ENCODE data around the gene MAP2.
"Not testable (repeated sequence)": the region's sequence is repeated elsewhere in the genome, so short reads cannot be mapped to it uniquely, and the experiment has no call there.

The MAP2 gene

DNA sequence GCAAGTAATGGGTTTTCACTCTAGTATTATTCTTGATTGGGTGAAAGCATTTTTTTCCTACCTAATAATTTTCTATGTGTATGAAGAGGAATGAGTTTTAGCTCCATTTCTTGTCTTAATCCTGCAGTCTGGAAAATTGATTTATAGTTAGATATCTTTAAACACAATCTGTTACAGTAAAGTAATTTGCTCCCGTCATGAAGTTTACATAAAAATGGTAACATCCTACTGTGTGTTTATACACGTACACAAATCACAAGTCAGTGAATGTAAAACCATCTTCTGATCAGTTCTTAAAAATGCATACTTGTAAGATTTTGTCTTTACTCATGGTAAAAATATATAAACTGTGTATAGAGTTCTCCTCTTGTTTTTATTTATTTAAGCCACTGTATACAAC is 51.1 kb downstream of the MAP2 start:
- no peak for DNase-seq (ENCODE audit: low read depth, low spot score)

GRCh38 chr2:209476367-209477208 is 52.7 kb downstream of the MAP2 start:
- DNase-seq (ENCODE audit: low read depth, low spot score), result no peak

- not testable (repeated sequence) for DNase-seq (ENCODE audit: low read depth, low spot score)
Measured at GRCh38 chr2:209492296-209492695, 68.4 kb downstream of the MAP2 start.

DNA sequence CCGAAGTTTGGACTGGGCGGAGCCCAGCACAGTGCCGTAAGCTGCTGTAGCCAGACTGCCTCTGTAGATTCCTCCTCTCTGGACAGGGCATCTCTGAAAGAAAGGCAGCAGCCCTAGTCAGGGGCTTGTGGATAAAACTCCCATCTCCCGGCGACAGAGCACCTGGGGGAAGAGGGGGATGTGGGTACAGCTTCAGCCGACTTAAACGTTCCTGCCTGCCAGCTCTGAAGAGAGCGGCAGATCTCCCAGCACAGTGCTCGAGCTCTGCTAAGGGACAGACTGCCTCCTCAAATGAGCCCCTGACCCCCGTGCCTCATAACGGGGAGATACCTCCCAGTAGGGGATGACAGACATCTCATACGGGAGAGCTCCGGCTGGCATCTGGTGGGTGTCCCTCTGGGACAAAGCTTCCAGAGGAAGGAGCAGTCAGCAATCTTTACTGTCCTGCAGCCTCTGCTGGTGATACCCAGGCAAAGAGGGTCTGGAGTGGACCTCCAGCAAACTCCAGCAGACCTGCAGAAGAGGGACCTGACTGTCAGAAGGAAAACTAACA is 71.3 kb downstream of the MAP2 start:
- not testable (repeated sequence) for DNase-seq (ENCODE audit: low read depth, low spot score)

GRCh38 chr2:209495855-209496585 is 72.2 kb downstream of the MAP2 start:
- DNase-seq (ENCODE audit: low read depth, low spot score), result no peak

DNA sequence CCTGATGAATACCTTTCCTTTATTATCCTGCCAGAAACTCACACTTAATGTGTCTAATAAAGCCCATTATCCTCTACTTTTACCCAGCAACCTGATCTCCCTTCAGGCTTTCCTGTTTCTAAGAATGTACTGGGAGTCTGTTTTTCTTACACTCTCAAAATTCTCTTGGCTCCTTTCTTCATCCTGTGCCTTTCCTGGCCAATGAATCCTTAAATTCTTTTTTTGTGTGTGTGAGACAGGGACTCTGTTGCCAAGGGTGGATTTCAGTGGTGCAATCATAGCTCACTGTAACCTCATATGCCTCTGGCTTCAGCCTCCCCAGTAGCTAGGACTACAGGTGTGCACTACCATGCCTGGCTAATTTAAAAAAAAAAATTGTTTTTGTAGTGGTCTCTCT is 72.7 kb downstream of the MAP2 start:
- DNase-seq (ENCODE audit: low read depth, low spot score), result no peak

DNA sequence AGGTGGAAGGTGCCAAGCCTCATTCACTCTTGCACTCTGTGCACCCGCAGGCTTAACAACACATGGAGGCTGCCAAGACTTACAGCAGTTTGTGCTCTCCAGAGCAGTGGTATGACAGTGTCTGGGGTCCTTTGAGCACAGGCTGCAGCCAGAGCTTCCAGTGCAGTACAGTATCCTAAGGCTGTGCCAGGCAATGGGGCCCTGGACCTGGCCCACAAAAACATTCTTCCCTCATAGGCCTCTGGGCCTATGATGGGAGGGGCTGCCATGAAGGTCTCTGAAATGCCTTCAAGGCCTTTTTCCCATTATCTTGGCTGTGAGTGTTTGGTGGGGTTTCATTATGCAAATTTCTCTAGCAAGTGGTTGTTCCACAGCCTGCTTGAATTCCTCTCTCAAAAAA is 74.8 kb downstream of the MAP2 start:
- no peak for DNase-seq (ENCODE audit: low read depth, low spot score)

- DNase-seq (ENCODE audit: low read depth, low spot score), result no peak
Measured at GRCh38 chr2:209499069-209499468, 75.2 kb downstream of the MAP2 start.

DNA sequence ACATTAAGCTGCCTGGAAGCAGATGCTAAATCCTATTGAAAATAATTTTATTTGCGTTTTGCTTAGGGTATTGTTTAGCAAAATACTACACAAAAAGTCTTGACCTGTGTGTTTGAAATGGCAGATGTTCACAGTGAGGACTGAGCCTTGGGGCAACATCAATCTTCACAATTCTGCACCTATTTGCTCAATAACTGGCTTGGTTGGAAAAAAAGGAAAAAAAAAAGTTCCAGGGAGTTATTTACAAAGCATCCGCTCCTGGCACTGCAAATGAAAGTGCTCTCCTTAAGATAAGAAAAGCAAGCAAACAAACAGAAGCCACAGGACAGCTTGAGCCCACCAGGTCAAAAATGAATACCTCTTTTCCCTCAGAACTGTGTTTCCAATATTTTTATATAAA is 77.7 kb downstream of the MAP2 start:
- DNase-seq (ENCODE audit: low read depth, low spot score), result no peak

GRCh38 chr2:209505410-209505809 is 81.6 kb downstream of the MAP2 start:
- no peak for DNase-seq (ENCODE audit: low read depth, low spot score)

- DNase-seq (ENCODE audit: low read depth, low spot score), result no peak
Measured at GRCh38 chr2:209508255-209508654, 84.4 kb downstream of the MAP2 start.

GRCh38 chr2:209511637-209512036 is 87.8 kb downstream of the MAP2 start:
- no peak for DNase-seq (ENCODE audit: low read depth, low spot score)

GRCh38 chr2:209512971-209513370 is 89.1 kb downstream of the MAP2 start:
- DNase-seq (ENCODE audit: low read depth, low spot score), result no peak

DNA sequence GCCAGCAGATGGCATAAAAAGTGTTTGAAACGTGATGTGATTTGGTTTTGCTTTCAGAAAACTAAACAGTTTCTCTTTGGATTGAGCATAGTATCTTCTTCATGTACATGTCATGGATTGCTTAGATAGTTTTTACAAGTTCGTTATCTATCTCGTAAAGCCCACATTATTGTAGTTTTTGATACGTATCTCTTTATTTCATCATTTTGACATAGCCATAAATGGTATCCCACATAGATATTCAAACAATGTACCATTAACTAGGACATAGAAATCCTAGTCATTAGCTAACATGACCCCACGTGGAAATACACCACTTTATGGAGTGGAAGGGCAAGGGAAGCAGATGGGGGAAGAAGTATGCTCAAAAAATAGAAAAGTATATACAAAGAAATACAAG is 93.6 kb downstream of the MAP2 start:
- DNase-seq (ENCODE audit: low read depth, low spot score), result no peak

DNA sequence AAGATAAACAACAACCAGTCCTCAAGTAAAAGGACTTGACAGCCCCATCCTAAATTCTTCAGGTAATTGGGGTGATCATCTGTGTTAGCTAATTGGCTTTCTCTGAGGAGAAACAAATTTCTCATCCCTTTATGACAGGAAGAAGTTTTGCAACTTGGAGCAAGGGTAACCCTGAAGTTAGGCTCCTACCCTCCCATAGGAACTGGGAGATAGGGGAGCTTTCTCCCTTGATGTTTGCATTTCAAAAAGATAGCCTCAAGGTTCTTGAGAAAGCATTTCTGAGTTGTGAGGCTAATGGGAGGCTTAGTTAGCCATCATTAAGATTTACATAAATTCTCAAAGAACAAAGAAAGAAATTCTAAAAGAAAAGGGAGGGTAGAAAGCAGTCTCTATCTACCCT is 95.4 kb downstream of the MAP2 start:
- DNase-seq (ENCODE audit: low read depth, low spot score), result peak; percentile 64

DNA sequence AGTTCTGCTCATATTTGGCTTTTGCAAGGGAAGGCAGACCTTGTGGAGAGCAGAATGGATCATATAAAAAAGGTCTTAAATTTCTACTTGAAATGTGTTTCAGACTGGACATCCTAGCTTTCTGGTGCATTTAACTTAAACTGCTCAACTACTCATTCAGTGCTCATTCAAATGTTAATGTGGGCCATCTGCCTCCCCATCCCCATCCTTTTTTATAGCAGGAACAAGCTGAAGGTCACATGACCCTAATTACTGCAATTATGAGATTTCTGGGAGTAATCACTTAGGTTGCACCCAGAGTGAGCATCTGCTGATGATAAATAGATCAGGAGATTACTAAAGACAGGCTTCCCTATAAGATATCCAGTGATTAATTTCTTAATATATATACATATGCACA is 96.1 kb downstream of the MAP2 start:
- no peak for DNase-seq (ENCODE audit: low read depth, low spot score)

- no peak for DNase-seq (ENCODE audit: low read depth, low spot score)
Measured at GRCh38 chr2:209523041-209523740, 99.3 kb downstream of the MAP2 start.

DNA sequence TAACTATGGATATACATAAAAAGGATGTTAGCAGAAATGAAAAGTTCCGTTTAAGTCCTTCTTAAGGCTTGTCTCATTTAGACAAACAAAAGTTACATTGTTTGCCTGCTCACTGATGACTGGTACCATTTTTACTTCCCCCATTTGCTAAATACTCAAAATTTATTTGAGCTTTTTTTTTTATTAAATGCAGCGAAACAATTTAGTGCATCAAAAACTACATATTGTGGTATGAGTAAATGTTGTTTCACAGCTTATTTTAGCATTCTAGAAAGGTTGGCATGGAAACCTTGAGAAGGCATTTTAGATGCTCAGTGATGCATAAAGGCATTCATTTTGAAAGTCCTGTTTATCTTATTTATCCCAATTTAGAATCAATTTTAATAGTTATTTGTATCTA is 100.0 kb downstream of the MAP2 start:
- DNase-seq (ENCODE audit: low read depth, low spot score), result no peak

DNA sequence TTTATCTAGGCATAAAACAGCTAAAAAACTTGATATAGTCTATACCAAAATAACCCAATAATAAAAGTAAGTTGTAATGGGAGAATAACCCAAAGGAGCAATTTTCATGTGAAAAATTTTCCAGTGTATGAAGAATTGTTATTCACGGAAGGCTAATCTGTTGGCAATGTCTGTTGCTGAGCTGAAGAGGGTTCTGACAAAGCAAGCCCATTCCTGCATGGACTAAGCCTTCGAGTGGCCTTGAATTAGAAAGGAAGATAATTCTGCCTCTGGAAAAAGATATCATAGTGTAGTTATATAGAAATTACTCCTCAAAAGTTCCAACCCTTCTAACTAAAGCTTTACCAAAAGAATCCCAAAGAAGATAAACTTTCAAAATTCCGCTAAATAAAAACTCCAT is 101.5 kb downstream of the MAP2 start:
- DNase-seq (ENCODE audit: low read depth, low spot score), result no peak

DNA sequence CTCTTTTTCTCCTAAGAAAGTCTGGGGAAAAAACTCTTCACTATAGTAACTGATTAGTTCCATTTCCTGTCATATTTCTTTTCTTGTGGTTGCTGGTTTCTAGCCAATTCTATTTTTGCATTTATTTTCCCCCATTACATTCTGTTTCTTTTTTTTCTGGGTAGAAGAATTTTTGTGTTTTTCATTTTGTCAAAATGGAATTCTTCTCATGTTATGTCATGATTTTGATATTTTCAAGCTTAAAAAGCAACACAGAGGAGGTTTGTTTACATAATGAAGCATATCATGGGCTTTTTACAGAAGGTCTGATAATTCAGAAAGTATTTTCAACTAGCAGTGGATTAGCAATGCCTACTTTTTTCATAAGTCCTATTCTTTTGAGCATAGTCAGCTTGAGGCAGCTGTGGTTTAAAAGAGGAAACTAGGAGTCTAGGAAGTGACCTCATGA is 102.0 kb downstream of the MAP2 start:
- no peak for DNase-seq (ENCODE audit: low read depth, low spot score)

GRCh38 chr2:209526561-209526960 is 102.7 kb downstream of the MAP2 start:
- no peak for DNase-seq (ENCODE audit: low read depth, low spot score)

- DNase-seq (ENCODE audit: low read depth, low spot score), result no peak
Measured at GRCh38 chr2:209529579-209529978, 105.7 kb downstream of the MAP2 start.

All from iPS DF 19.7 (cell line).